Omental fat pad (tissue), 4 donors: Measurements from ENCODE around the gene RASL12. TPM values are rescaled to one million over a fixed set of nuclear protein-coding genes. Genes with fewer than 3 reads are reported as not detected.
"Not testable (repeated sequence)": the region's sequence is repeated elsewhere in the genome, so short reads cannot be mapped to it uniquely, and the experiment has no call there.

Experiments used
- ATAC-seq: fragments of 150-250 bp; one replicate; pipeline ENCODE4 v1.9.1; 2016; ENCODE audit warnings: mild to moderate bottlenecking, moderate library complexity; ENCODE audit not compliant: low FRiP score
- DNase-seq: peaks from one replicate; pipeline ENCODE4 v3.0.0-alpha.2; 2019; ENCODE audit warnings: low spot score
- CTCF ChIP-seq, 3 donors: fragments of 450-650 bp; IDR thresholded peaks; one replicate each; pipeline ENCODE4 v1.5.1; 2016 to 2017; ENCODE audit warnings: antibody characterized with exemption in 3 of 3, mild to moderate bottlenecking in 3 of 3, moderate library complexity in 2 of 3
- total RNA-seq, 4 donors: library from RNA; depleted of rRNA; stranded (reverse); fragments of >200 nt; gene quantifications; one replicate each; pipeline ENCODE4 v1.1.0, GENCODE V29; 2016

The RASL12 gene
- total RNA-seq, 4 donors from 2014 or later = 4.6 to 50.0 (median 7.6) TPM

- TF ChIP-seq CTCF (IDR thresholded peaks at IDR 0.05) = no peak
- no peak for DNase-seq
- no peak for ATAC-seq
Observed at GRCh38 chr15:65028338-65028737, 39.5 kb downstream of the RASL12 start.

GRCh38 chr15:65027593-65027992, 40.2 kb downstream of the RASL12 start:
- ATAC-seq (no peak), DNase-seq (no peak)
- TF ChIP-seq CTCF (IDR thresholded peaks at IDR 0.05) = no peak

- DNase-seq = no peak
- no peak for TF ChIP-seq CTCF (IDR thresholded peaks at IDR 0.05)
- no peak for ATAC-seq
Observed at GRCh38 chr15:65026756-65027155, 41.0 kb downstream of the RASL12 start.

GRCh38 chr15:65021488-65021887, 46.3 kb downstream of the RASL12 start:
- TF ChIP-seq CTCF (IDR thresholded peaks at IDR 0.05) = no peak
- DNase-seq (no peak), ATAC-seq (no peak)

GRCh38 chr15:65020419-65020818, 47.4 kb downstream of the RASL12 start:
- ATAC-seq (no peak), DNase-seq (no peak)
- TF ChIP-seq CTCF (IDR thresholded peaks at IDR 0.05) = no peak

- DNase-seq, ATAC-seq: not testable (repeated sequence)
Observed at GRCh38 chr15:65011198-65011597, 56.6 kb downstream of the RASL12 start.

- TF ChIP-seq CTCF (IDR thresholded peaks at IDR 0.05) = no peak
- ATAC-seq (no peak), DNase-seq (no peak)
Observed at GRCh38 chr15:65008983-65009382, 58.8 kb downstream of the RASL12 start.

GRCh38 chr15:65006876-65007275, 60.9 kb downstream of the RASL12 start:
- no peak for ATAC-seq
- DNase-seq = no peak
- no peak for TF ChIP-seq CTCF (IDR thresholded peaks at IDR 0.05)
